Bronchial epithelial cell (primary cell): ENCODE data around the gene IGLON5. TPM values are rescaled to one million over a fixed set of nuclear protein-coding genes. Genes with fewer than 3 reads are reported as not detected.

ENCODE experiments used
- DNase-seq: peaks from one replicate; pipeline ENCODE4 v3.0.0-alpha.2; 2010; ENCODE audit warnings: low read depth
- FAIRE-seq: peaks from 2 replicates; lab custom pipeline; 2011; peaks lifted over from hg19 to GRCh38; lab: Jason Lieb, UNC
- H3K27me3 ChIP-seq: 2 replicates; pipeline ENCODE4 v1.5.1; 2011; ENCODE audit warnings: low read length; ENCODE audit not compliant: control insufficient read depth, insufficient read depth
- H3K36me3 ChIP-seq: 2 replicates; pipeline ENCODE4 v1.5.1; 2011; ENCODE audit warnings: low read length; ENCODE audit not compliant: control insufficient read depth, insufficient read depth
- H3K4me3 ChIP-seq: 2 replicates; pipeline ENCODE4 v1.5.1; 2011; ENCODE audit warnings: mild to moderate bottlenecking, low read depth, low read length, control low read depth
- CTCF ChIP-seq: IDR thresholded peaks from 2 replicates; pipeline ENCODE4 v1.5.1; 2011; ENCODE audit warnings: mild to moderate bottlenecking, moderate library complexity, low read length, control low read depth, inconsistent platforms; ENCODE audit not compliant: insufficient read depth, severe bottlenecking
- total RNA-seq: library from RNA; depleted of rRNA; stranded (reverse); fragments of >200 nt; gene quantifications from 2 replicates; pipeline ENCODE4 v1.2.1, GENCODE V29; 2014

Gene IGLON5
- total RNA-seq, 1 donor from 2014 or later, result not detected

GRCh38 chr19:51294211-51294976 lies 17.1 kb upstream of the IGLON5 start:
- Histone ChIP-seq H3K36me3 (no peaks in the 10 kb centered on the region), H3K4me3 (no peak overlapping the region), H3K27me3 (no peaks in the 10 kb centered on the region)
- DNase-seq, result no peak
- no peak for FAIRE-seq
- no peak for TF ChIP-seq CTCF

- H3K27me3 ChIP-seq, result no peaks in the 10 kb centered on the region
- TF ChIP-seq CTCF, result no peak
- DNase-seq (no peak), FAIRE-seq (no peak)
- H3K4me3 ChIP-seq, result no peak overlapping the region
- no peaks in the 10 kb centered on the region for H3K36me3 ChIP-seq
Measured at GRCh38 chr19:51294977-51295375, 16.5 kb upstream of the IGLON5 start.

- DNase-seq (no peak), FAIRE-seq (no peak)
- no peak for TF ChIP-seq CTCF
- H3K36me3 ChIP-seq, result no peaks in the 10 kb centered on the region
- no peak overlapping the region for H3K4me3 ChIP-seq
- no peaks in the 10 kb centered on the region for H3K27me3 ChIP-seq
Measured at GRCh38 chr19:51295382-51296126, 15.9 kb upstream of the IGLON5 start.

GRCh38 chr19:51296336-51297093 lies 14.9 kb upstream of the IGLON5 start:
- no peak for TF ChIP-seq CTCF
- no peaks in the 10 kb centered on the region for H3K36me3 ChIP-seq
- FAIRE-seq (no peak), DNase-seq (no peak)
- no peak overlapping the region for H3K4me3 ChIP-seq
- H3K27me3 ChIP-seq, result no peaks in the 10 kb centered on the region

GRCh38 chr19:51297406-51297805 lies 14.0 kb upstream of the IGLON5 start:
- Histone ChIP-seq H3K4me3 (no peak overlapping the region), H3K36me3 (no peaks in the 10 kb centered on the region), H3K27me3 (no peaks in the 10 kb centered on the region)
- FAIRE-seq, result no peak
- no peak for DNase-seq
- no peak for TF ChIP-seq CTCF
